ENCODE results near the gene TSPAN16. TPM values are rescaled to one million over a fixed set of nuclear protein-coding genes. Genes with fewer than 3 reads are reported as not detected.

The TSPAN16 gene
- total and polyA plus RNA-seq, 2 of the 13 experiments (the other 11 are each of a cell fraction or from before 2014, with no cell fraction given), result not detected

DNA sequence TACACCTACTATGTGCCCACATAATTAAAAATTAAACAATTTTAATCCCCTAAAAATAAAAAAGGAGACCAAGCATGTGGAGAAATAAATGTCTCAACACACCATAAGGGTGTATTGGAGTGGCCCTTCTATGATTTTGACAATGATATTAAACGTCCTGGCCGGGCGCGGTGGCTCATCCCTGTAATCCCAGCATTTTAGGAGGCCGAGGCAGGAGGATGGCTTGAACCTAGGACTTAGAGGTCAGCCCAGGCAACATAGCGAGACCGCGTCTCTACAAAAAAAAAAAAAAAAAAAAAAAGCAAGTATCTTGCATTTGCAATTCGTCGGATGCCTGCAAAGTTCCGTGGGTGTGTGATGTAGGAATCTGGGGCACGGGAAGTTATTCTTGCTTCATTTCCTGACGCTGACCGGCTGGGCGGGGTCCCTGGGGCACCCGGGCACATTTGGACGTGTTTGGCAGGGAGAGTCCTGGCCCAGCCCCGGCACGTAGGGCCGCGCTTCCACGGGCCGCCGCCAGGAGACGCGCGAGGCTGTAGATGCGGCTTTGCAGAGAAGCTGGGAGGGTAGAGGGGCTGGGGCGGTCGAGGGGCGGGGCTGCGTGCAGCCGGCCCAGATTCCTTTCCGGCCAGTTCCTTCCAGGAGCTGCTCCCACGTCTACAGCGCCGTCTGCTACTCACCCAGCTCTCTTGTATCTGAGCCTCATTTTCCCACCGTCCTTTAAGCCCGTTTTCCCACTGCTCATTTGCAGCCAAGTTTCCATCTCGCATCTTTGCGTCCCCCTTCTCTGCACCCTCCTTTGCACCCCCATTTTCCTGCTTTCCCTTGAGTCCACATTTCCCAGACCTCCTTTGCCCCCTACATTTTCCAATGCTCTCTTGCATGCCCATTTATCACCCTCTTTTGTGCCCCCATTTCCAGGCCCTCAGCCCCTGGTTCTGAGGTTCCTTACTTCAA, 2.2 kb upstream of the TSPAN16 start (continued):
- TF ChIP-seq, protein P1, sequence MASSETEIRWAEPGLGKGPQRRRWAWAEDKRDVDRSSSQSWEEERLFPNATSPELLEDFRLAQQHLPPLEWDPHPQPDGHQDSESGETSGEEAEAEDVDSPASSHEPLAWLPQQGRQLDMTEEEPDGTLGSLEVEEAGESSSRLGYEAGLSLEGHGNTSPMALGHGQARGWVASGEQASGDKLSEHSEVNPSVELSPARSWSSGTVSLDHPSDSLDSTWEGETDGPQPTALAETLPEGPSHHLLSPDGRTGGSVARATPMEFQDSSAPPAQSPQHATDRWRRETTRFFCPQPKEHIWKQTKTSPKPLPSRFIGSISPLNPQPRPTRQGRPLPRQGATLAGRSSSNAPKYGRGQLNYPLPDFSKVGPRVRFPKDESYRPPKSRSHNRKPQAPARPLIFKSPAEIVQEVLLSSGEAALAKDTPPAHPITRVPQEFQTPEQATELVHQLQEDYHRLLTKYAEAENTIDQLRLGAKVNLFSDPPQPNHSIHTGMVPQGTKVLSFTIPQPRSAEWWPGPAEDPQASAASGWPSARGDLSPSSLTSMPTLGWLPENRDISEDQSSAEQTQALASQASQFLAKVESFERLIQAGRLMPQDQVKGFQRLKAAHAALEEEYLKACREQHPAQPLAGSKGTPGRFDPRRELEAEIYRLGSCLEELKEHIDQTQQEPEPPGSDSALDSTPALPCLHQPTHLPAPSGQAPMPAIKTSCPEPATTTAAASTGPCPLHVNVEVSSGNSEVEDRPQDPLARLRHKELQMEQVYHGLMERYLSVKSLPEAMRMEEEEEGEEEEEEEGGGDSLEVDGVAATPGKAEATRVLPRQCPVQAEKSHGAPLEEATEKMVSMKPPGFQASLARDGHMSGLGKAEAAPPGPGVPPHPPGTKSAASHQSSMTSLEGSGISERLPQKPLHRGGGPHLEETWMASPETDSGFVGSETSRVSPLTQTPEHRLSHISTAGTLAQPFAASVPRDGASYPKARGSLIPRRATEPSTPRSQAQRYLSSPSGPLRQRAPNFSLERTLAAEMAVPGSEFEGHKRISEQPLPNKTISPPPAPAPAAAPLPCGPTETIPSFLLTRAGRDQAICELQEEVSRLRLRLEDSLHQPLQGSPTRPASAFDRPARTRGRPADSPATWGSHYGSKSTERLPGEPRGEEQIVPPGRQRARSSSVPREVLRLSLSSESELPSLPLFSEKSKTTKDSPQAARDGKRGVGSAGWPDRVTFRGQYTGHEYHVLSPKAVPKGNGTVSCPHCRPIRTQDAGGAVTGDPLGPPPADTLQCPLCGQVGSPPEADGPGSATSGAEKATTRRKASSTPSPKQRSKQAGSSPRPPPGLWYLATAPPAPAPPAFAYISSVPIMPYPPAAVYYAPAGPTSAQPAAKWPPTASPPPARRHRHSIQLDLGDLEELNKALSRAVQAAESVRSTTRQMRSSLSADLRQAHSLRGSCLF (CRISPR knock-in tag; IDR thresholded peaks at IDR 0.05; ENCODE audit: borderline replicate concordance), result no peak
- no peak for TF ChIP-seq PRMT3 (CRISPR knock-in tag; IDR thresholded peaks at IDR 0.05; ENCODE audit: borderline replicate concordance, low read depth)
- TF ChIP-seq SRSF1 (optimal IDR thresholded peaks at IDR 0.05; ENCODE audit: low read depth, low read length), result no peak
- TF ChIP-seq, protein P2, sequence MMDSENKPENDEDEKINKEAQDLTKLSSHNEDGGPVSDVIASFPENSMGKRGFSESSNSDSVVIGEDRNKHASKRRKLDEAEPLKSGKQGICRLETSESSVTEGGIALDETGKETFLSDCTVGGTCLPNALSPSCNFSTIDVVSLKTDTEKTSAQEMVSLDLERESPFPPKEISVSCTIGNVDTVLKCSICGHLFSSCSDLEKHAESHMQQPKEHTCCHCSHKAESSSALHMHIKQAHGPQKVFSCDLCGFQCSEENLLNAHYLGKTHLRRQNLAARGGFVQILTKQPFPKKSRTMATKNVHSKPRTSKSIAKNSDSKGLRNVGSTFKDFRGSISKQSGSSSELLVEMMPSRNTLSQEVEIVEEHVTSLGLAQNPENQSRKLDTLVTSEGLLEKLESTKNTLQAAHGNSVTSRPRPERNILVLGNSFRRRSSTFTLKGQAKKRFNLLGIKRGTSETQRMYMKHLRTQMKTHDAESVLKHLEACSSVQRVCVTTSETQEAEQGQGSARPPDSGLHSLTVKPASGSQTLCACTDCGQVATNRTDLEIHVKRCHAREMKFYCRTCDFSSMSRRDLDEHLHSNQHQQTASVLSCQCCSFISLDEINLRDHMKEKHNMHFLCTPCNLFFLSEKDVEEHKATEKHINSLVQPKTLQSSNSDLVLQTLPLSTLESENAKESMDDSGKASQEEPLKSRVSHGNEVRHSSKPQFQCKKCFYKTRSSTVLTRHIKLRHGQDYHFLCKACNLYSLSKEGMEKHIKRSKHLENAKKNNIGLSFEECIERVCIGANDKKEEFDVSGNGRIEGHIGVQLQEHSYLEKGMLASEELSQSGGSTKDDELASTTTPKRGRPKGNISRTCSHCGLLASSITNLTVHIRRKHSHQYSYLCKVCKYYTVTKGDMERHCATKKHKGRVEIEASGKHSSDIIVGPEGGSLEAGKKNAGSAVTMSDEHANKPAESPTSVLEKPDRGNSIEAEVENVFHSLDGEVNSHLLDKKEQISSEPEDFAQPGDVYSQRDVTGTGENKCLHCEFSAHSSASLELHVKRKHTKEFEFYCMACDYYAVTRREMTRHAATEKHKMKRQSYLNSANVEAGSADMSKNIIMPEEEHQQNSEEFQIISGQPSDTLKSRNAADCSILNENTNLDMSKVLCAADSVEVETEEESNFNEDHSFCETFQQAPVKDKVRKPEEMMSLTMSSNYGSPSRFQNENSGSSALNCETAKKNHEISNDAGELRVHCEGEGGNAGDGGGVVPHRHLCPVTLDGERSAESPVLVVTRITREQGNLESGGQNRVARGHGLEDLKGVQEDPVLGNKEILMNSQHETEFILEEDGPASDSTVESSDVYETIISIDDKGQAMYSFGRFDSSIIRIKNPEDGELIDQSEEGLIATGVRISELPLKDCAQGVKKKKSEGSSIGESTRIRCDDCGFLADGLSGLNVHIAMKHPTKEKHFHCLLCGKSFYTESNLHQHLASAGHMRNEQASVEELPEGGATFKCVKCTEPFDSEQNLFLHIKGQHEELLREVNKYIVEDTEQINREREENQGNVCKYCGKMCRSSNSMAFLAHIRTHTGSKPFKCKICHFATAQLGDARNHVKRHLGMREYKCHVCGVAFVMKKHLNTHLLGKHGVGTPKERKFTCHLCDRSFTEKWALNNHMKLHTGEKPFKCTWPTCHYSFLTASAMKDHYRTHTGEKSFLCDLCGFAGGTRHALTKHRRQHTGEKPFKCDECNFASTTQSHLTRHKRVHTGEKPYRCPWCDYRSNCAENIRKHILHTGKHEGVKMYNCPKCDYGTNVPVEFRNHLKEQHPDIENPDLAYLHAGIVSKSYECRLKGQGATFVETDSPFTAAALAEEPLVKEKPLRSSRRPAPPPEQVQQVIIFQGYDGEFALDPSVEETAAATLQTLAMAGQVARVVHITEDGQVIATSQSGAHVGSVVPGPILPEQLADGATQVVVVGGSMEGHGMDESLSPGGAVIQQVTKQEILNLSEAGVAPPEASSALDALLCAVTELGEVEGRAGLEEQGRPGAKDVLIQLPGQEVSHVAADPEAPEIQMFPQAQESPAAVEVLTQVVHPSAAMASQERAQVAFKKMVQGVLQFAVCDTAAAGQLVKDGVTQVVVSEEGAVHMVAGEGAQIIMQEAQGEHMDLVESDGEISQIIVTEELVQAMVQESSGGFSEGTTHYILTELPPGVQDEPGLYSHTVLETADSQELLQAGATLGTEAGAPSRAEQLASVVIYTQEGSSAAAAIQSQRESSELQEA (CRISPR knock-in tag; IDR thresholded peaks at IDR 0.05; ENCODE audit: not compliant biosample characterization), result no peak
- TF ChIP-seq, protein P3, sequence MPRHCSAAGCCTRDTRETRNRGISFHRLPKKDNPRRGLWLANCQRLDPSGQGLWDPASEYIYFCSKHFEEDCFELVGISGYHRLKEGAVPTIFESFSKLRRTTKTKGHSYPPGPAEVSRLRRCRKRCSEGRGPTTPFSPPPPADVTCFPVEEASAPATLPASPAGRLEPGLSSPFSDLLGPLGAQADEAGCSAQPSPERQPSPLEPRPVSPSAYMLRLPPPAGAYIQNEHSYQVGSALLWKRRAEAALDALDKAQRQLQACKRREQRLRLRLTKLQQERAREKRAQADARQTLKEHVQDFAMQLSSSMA (CRISPR knock-in tag; IDR thresholded peaks at IDR 0.05), result no peak
- no peak for TF ChIP-seq ZNF652 (CRISPR knock-in tag; IDR thresholded peaks at IDR 0.05; ENCODE audit: borderline replicate concordance, low read depth)
- 0 out of 2 replicates have a peak, but pooled peaks have one; percentile 33 for TF ChIP-seq PPARG (CRISPR knock-in tag; conservative IDR thresholded peaks at IDR 0.05)
- peak; percentile 78; the same call in 1 of the 2 replicates for TF ChIP-seq HNRNPL (IDR thresholded peaks at IDR 0.05; ENCODE audit: low read depth, low read length)
- TF ChIP-seq HNF4G (IDR thresholded peaks at IDR 0.05; ENCODE audit: borderline replicate concordance, low read depth, low read length), result no peak
- 0 out of 2 replicates have a peak, but pooled peaks have one; percentile 28 for TF ChIP-seq HNF4G (CRISPR knock-in tag; IDR thresholded peaks at IDR 0.05; ENCODE audit: borderline replicate concordance, low read depth)
- no peak for TF ChIP-seq RFXAP (CRISPR knock-in tag; IDR thresholded peaks at IDR 0.05; ENCODE audit: borderline replicate concordance)
- 0 out of 2 replicates have a peak, but pooled peaks have one; percentile 18 for TF ChIP-seq ZNF552 (CRISPR knock-in tag; IDR thresholded peaks at IDR 0.05; ENCODE audit: borderline replicate concordance)
- TF ChIP-seq ZNF598 (CRISPR knock-in tag; IDR thresholded peaks at IDR 0.05; ENCODE audit: borderline replicate concordance), result no peak
